ENCODE measurements around the gene GHDC.

Gene GHDC

DNA sequence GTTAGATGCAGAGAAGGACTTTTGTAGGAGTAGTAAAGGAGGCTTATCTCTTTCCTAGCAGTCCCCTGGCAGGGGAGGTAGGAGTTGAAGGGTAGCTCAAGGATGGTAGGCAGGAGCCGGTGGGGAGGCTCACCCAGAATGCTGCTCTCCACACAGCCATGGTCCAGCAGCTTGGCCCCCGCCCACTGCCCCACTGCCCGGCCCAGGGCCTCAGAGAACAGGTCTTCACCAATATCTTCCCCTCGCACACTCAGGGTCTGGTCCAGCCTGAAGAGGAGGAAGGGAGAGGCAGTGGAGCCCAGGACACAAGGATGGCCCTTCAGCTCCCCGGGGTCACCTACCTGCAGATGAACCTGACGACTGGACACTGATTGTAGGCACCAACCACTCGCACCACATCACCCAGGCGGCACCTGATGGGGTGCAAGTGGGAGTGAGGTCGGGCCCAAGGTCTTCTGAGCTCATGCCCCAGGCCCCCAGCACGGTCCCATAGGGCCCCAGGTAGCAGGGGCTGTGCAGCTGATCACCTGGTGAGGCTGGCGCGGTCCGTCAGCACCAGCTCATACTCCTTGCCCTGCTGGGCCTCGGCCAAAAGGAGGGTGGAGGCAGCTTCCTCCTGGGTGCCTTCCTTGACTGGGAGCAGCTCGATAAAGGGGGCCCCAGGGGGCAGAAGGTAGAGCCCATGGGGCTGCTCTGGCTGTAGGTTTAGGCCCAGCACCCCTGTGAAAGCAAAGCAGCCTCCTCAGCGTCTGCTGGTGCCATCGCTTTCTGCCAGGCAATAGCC lies 3.6 kb downstream of the GHDC start:
- TF ChIP-seq GATA3 (IDR thresholded peaks at IDR 0.05; ENCODE audit: low read depth, low read length), result no peak
- no peak for TF ChIP-seq GATA2 (IDR thresholded peaks at IDR 0.05; ENCODE audit: low read depth, low read length)

DNA sequence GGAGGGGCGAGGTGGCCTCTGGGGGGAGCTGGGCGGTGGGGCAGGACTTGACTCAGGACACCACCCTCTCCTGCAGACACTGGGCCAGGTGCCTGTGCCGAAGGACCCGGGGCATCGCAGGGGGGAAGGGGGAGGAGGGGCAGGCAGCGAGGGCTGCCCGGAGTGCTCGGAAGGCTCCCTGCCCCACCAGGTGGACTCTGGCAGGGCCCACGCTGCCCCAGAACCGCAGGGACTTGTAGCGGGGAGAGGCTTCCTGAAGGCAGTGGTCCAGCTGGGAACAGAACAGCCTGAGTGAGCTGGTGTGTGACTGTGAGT lies 4.7 kb downstream of the GHDC start:
- TF ChIP-seq GATA2 (IDR thresholded peaks at IDR 0.05; ENCODE audit: low read depth, low read length) (no peak), GATA3 (IDR thresholded peaks at IDR 0.05; ENCODE audit: low read depth, low read length) (no peak)

DNA sequence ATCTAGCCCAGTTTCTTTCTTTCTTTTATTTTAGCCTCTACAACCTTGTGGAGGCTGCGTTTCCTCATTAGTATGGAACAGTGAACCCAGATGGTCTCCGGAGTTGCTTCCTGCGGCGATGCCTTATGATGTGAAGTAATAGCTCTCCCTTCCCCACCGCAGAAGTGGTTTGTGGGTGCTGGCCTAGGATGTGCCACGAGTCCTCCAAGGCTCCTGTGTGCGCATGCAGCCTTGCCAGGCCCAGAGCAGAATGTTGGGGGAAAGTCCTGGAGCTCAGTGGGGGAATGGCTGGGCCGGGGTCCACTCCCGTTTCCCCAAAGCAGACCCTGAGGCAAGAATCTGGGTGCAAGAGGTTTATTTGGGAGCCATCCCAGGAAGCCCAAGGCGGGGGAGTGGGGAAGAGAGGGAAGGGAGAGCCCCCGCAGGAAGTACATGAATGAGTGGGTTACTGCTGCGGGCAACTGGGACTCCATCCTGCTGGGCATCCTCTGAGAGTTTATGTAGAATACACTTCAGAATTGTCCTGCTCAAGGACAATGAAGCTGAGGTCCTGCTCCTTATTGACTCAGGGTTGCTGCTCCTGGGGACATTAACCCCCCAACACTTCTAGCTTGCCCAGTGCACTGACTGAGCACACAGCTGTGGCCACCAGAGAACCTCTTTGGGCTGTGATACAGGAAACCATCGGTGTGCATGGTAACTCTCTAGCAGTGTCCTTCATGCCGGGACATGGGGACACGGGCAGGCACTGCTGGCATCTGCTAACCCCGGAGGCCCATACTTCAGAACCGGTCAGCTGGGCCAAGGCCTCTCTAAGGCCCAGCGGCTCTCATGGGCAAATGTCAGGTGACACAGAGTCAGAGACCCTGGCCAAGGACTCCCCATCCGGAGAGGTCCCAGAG lies 5.3 kb downstream of the GHDC start:
- TF ChIP-seq GATA2 (IDR thresholded peaks at IDR 0.05; ENCODE audit: low read depth, low read length), result no peak
- TF ChIP-seq GATA3 (IDR thresholded peaks at IDR 0.05; ENCODE audit: low read depth, low read length), result no peak

DNA sequence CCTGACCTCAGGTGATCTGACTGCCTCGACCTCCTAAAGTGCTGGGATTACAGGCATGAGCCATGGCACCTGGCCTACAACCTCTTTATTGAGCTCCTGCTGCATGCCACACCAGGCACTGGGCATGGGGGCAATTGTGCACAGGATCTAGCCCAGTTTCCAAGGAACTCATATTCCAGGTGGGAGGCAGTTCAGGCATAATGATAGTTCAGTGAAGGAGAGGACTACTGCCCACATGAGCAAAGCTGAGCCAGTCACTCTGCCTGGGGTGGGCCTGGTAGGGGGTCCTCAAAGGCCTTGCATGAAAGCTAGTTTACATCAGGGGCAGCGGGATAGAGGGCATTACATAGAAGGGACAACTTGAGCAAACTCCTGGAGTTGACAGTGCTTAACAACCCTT lies 6.5 kb downstream of the GHDC start:
- TF ChIP-seq GATA3 (IDR thresholded peaks at IDR 0.05; ENCODE audit: low read depth, low read length), result no peak
- TF ChIP-seq GATA2 (IDR thresholded peaks at IDR 0.05; ENCODE audit: low read depth, low read length), result no peak

DNA sequence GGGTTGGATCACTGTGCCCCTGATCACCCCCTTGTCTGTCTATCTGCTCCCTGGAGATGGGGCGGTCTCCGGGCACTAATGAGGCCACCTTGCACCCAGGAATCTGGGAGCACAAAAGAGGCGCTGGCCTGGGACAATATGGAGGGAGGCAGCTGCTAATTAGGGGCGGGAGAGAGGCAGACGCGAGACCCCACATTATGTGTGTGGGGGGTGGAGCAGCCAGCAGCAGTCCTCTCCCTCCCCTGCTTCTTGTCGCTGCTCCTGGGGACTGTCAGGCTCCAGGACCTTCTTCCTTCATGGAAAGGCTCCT lies 8.7 kb downstream of the GHDC start:
- TF ChIP-seq GATA2 (IDR thresholded peaks at IDR 0.05; ENCODE audit: low read depth, low read length) (no peak), GATA3 (IDR thresholded peaks at IDR 0.05; ENCODE audit: low read depth, low read length) (no peak)

DNA sequence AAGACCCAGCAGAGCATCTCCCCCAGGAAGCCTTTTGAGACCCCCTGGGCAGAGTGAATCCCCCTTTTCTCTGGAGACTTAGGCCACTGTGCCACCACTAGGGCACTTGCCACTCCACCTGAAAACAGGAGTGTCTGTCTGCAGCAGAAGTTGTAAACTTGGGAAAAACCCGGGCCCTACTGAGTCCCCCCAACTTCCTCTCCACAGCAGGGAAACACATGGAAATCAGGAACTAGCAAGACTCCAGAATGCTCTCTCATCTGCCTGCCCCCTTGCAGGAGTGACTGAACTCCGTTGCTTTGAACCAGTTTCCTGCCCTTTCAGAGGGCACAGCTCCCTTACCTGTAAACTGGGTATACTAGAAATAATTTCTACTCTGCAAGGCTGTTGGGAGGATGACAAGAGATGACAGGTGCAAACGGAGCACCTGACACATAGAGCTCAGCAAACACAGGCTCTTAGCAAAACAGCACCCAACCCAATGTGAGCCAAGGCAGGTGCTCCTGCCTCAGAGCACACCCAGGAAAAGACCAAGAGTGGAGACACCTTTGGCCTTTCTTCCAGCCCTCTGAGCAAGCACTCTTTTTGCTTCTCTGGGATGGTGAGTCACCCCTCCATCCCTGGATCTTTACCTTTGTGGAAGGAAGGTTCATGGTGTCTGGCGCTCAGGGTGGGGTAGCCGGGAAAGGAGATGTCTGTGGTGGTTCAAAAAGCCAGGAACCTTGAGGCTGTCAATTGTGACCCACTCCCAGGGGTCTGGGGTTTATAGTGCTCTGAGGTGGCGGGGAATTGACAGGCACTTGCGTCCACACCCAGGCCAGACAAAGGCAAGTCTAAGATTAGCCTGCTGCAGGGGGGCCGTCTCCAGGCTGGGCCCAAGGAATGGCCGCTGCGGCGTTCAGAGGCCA lies 9.3 kb downstream of the GHDC start, which contains the start of gene HCRT:
Gene HCRT, minus strand, starts transcription at position 740 of the 908 bp plus-strand sequence. Its CDS starts 87 bp downstream, at position 653.
- TF ChIP-seq GATA3 (IDR thresholded peaks at IDR 0.05; ENCODE audit: low read depth, low read length) (no peak), GATA2 (IDR thresholded peaks at IDR 0.05; ENCODE audit: low read depth, low read length) (no peak)

DNA sequence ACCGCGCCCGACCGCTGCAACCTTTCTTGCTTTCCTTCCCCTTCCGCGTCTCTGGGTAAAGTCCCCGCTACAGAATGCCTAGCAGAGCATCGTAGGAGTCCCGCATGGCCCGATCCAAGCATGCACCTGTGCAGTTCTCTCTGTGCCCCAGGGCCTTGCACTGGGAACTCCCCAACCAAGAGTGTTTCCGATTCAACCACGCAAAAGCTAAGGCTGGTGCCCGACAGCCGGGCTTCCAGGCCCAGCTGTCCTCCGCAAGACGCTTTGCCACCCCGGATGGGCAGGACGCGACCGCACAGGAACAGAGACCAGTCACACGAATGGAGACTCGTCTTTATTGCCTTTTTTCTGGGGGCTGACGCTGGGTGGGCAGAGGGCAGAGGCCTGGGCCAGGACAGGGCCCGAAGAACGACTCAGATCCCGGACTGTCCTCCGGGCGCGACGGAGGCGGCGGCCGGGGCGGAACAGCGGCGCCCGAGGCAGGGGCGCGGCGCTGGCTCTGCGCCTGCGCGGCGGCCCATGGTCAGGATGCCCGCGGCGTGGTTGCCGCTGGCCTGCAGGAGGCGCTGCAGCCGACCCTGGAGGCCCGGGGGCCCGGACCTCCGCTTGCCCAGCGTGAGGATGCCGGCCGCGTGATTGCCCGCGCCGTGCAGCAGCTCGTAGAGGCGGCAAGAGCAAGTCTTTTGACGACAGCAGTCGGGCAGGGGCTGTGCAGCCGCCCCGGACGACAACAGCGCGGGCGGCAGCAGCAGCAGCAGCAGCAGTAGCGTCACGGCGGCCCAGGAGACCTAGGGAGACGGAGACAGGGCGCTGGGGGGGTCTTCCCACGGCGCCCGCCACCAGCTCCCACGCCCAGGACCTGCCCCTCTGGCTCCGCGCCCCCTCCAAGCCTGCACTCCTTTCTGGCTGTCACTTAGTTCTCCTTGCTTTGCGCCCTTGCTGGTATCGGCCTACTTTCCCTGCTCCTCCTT lies 10.3 kb downstream of the GHDC start:
- TF ChIP-seq GATA3 (IDR thresholded peaks at IDR 0.05; ENCODE audit: low read depth, low read length) (no peak), GATA2 (IDR thresholded peaks at IDR 0.05; ENCODE audit: low read depth, low read length) (no peak)

DNA sequence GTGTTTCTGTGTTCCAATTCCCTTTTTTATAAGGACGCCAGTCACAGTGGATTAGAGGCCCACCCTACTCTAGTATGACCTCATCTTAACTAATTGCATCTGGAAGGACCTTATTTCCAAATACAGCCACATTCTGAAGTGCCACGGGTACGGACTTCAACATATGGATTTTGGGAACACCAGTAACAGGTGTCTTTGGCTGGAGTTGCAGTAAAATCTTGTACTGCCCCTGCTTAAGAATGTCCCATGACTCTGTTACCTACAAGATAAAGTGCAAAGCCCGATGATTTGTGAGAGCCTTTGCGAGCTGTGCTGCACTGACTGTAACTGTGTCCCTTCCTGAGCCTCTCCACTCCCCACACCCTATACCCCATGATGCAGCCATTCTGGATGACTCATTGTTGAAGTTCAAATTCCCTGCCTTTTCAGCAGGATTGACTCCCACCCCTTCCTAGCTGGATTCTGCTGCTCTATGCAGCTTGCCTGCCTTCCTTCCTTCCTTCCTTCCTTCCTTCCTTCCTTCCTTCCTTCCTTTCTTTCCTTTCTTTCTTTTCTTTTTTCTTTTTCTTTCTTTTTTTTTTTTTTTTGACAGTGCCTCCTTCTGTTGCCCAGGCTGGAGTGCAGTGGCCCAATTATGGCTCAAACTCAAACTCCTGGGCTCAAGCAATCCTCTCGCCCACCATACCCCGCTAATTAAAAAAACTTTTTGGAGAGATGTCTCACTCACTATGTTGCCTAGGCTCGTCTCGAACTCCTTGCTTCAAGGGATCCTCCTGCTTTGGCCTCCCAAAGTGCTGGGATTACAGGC lies 11.2 kb downstream of the GHDC start:
- TF ChIP-seq GATA2 (IDR thresholded peaks at IDR 0.05; ENCODE audit: low read depth, low read length), result no peak
- no peak for TF ChIP-seq GATA3 (IDR thresholded peaks at IDR 0.05; ENCODE audit: low read depth, low read length)

DNA sequence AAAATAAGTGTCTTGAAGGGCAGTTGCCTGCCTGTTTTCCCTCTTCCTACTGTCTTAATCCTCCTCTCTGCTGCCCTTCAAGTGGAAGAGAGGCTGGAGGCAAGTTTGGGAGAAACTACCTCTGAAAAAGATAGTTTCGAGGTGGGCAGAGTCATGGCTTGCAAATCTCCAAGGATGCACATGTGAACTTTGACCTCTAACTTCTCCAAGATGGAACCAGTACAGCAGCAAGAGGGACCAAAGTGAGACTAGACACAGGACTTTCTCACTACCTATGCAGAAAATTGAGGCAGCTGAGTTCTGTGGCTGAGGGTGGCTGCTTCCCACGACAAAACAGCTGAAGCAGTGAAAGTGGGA lies 12.5 kb downstream of the GHDC start:
- TF ChIP-seq GATA3 (IDR thresholded peaks at IDR 0.05; ENCODE audit: low read depth, low read length) (no peak), GATA2 (IDR thresholded peaks at IDR 0.05; ENCODE audit: low read depth, low read length) (no peak)

DNA sequence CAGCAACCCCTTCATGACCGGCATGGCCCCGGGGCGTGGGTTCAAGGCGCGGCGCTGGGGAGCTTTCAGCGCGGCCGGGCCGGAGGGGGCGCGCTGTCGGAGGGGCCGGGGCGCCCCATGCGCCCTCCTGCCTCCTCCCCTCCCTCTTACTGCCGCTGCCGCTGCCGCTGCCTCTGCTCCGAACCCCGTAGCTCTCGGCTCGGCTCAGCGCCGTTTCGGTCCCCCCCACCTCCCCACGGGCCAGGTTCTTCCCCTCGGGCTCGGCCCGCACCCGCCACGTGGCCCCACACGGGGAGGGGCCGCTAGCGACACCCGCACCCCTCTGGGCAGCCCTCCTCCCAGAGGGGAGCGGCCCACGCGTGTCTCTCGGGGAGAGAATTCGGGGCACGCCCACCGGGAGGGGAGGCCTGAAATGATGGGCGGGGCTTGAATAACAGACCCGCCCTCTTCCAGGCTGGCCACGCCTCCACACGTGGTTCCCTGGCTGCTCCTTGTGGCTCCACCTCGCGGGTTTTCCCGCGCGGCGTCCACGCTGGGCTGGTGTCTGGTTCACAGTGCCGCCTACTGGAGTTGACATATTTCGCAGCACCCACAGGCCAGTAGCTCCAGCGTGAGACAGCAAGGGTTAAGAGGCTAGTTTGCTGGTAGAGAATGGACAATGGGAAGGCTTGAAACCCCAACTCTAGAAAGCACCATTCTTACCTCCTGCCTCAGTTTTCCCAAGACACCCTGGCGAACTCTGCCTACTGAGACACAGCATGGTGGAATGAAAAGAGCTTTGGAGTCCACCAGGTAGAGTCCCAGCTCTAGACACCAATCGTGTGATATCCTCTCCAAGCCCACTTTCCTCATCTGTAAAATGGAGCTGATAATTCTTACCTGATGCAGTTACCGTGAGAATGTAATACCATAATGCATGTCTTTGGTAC lies 13.1 kb downstream of the GHDC start, which contains the start of gene KCNH4:
Gene KCNH4, minus strand, starts transcription at position 221 of the 929 bp plus-strand sequence. Its CDS starts 197 bp downstream, at position 24.
- TF ChIP-seq GATA2 (IDR thresholded peaks at IDR 0.05; ENCODE audit: low read depth, low read length) (no peak), GATA3 (IDR thresholded peaks at IDR 0.05; ENCODE audit: low read depth, low read length) (no peak)

DNA sequence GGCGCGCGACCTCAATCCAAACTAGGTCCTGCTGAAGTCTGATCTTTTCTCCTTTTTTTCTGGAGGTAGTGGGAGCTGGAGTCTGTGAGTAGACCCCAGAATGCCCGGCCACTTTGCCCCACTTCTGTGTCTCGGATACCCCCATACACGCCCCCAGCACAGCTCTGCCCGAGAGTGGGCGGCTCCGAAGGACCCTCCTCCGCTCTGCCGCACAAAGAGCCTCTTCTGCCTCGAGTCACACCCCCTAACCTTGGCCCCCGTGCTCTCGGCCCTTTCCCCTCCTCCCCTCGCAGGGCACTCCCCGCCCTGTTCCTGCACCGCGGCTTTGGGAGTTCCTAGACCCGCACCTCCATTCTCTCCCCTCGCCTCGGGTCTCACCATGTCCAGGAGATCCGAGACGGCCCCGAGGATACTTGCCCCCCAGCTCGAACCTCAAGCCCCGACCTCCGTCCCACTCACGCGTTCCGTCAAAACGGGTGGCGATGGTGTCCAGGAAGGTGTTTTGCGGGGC lies 13.8 kb downstream of the GHDC start:
- TF ChIP-seq GATA2 (IDR thresholded peaks at IDR 0.05; ENCODE audit: low read depth, low read length), result no peak
- no peak for TF ChIP-seq GATA3 (IDR thresholded peaks at IDR 0.05; ENCODE audit: low read depth, low read length)
